ENCODE measurements around the gene MDM4. TPM values are rescaled to one million over a fixed set of nuclear protein-coding genes. Genes with fewer than 3 reads are reported as not detected.

Gene MDM4
- total RNA-seq, 4 donors from 2014 or later: 13.2 to 62.8 (median 23.8) TPM

- Histone ChIP-seq H3K27ac (peak overlapping the region in 3 of 4 donors; percentile 87 to 95 (median 94)), H3K9me3 (no peaks in the 10 kb centered on the region), H3K4me1 (peaks cover 17 to 72% (median 26%) of the 10 kb centered on the region in 3 donors), H3K4me3 (peak overlapping the region in 2 of 4 donors; percentile 65 to 73), H3K27me3 (no peaks in the 10 kb centered on the region), H3K36me3 (peaks cover 0 to 26% (median 0%) of the 10 kb centered on the region in 3 donors)
- no peak for TF ChIP-seq CTCF (IDR thresholded peaks at IDR 0.05)
- no peak for TF ChIP-seq POLR2A (IDR thresholded peaks at IDR 0.05)
- no peak for DNase-seq
- intact Hi-C loops (cut with DNase I): loop anchor here (5.0 kb wide), 1 partner anchor 44 kb away; no protein-coding TSS in a partner anchor
These were observed 24.6 kb upstream of the MDM4 start for GRCh38 chr1:204491655-204492054.

- 4% methylated on average over 10 to 13 of the region's 15 CpGs for WGBS, 2 donors
- intact Hi-C loops (cut with DNase I): loop anchor here (5.0 kb wide), 1 partner anchor 46 kb away; no protein-coding TSS in a partner anchor
These were observed 22.8 kb upstream of the MDM4 start for GRCh38 chr1:204493145-204493983.

GRCh38 chr1:204493984-204494280 is 22.3 kb upstream of the MDM4 start:
- no peak for TF ChIP-seq CTCF (IDR thresholded peaks at IDR 0.05)
- TF ChIP-seq POLR2A (IDR thresholded peaks at IDR 0.05): no peak
- intact Hi-C loops (cut with DNase I): loop anchor here (5.0 kb wide), 1 partner anchor 47 kb away; no protein-coding TSS in a partner anchor

More at GRCh38 chr1:204493145-204493983, 22.8 kb upstream of the MDM4 start:
- H3K4me1 ChIP-seq: peaks cover 17 to 58% (median 24%) of the 10 kb centered on the region in 3 donors
- no peaks in the 10 kb centered on the region for H3K9me3 ChIP-seq
- peak overlapping the region; percentile 83 to 95 (median 90) for H3K27ac ChIP-seq
- DNase-seq: no peak
- H3K27me3 ChIP-seq: no peaks in the 10 kb centered on the region
- TF ChIP-seq POLR2A (IDR thresholded peaks at IDR 0.05) (no peak), CTCF (IDR thresholded peaks at IDR 0.05) (no peak)
- peaks cover 0 to 21% (median 0%) of the 10 kb centered on the region in 3 donors for H3K36me3 ChIP-seq
- H3K4me3 ChIP-seq: peak overlapping the region; percentile 65 to 75 (median 72)

GRCh38 chr1:204494281-204495077 is 21.7 kb upstream of the MDM4 start, which contains the start of gene PIK3C2B:
PIK3C2B (minus strand) TSS chr1:204494805; CDS start chr1:204469802, 25,003 bp downstream.
- no peaks in the 10 kb centered on the region for H3K27me3 ChIP-seq
- DNase-seq: no peak
- H3K27ac ChIP-seq: peak within 1 kb of the TSS; percentile 83 to 95 (median 90)
- intact Hi-C loops (cut with DNase I): loop anchor here (5.0 kb wide), 1 partner anchor 47 kb away; no protein-coding TSS in a partner anchor
- WGBS, 2 donors: 0 to 2% methylated on average over 20 to 28 of the region's 69 CpGs
- TF ChIP-seq CTCF (IDR thresholded peaks at IDR 0.05): peak; percentile 6 to 79 (median 55)
- peak in 2 of 4 donors; percentile 65 to 81 for TF ChIP-seq POLR2A (IDR thresholded peaks at IDR 0.05)
- H3K4me1 ChIP-seq: peaks cover 17 to 55% (median 24%) of the 10 kb centered on the region in 3 donors
- H3K36me3 ChIP-seq: peaks cover 0 to 10% (median 0%) of the 10 kb centered on the region in 3 donors
- H3K9me3 ChIP-seq: no peaks in the 10 kb centered on the region
- H3K4me3 ChIP-seq: peak within 1 kb of the TSS; percentile 65 to 75 (median 72)

More at GRCh38 chr1:204493984-204494280, 22.3 kb upstream of the MDM4 start:
- H3K4me1 ChIP-seq: peaks cover 17 to 58% (median 24%) of the 10 kb centered on the region in 3 donors
- WGBS, 2 donors: 0 to 4% methylated on average over 11 to 14 of the region's 14 CpGs
- no peaks in the 10 kb centered on the region for H3K27me3 ChIP-seq
- H3K36me3 ChIP-seq: peaks cover 0 to 16% (median 0%) of the 10 kb centered on the region in 3 donors
- no peak for DNase-seq
- peak overlapping the region; percentile 83 to 95 (median 90) for H3K27ac ChIP-seq
- H3K9me3 ChIP-seq: no peaks in the 10 kb centered on the region
- peak overlapping the region; percentile 65 to 75 (median 72) for H3K4me3 ChIP-seq

All from esophagus squamous epithelium (tissue), 5 donors.